ENCODE data around the gene PROX2.

Gene PROX2

DNA sequence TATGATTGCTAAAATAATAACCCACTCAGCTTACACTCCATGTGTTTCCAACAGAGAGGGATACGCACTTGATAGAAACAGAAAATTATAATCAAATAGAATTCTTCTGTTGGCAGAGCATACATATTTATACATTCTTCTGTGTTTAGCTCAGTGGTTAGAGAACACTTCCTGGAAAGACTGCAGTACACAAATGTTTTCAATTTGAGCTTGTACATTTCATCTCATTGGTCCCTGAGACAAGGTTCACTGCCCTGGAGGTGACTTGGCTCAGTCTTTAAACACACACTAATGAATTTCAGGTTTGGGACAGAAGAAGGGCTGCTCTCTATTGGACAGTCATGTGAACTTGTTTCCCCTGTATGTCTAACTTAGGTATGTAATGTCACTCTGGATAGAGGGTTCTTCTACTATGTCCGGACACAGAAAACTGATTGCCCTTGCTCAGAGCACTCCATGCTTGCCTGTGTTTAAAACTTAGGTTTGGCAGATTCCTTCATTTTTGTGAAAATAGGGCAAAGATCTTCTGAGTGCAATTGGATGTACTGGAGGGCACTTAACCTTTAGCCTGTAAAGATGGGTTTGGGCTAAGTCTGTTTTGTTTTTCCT, 22.9 kb downstream of the PROX2 start:
- H3K4me2 ChIP-seq (ENCODE audit: insufficient read depth, low read length) = no peak overlapping the region
- H3K27me3 ChIP-seq (ENCODE audit: insufficient read depth, low read length, poor library complexity) = no peaks in the 10 kb centered on the region
- DNase-seq = no peak
- no peak overlapping the region for H3K27ac ChIP-seq (ENCODE audit: low read length)
- no peaks in the 10 kb centered on the region for H3K4me1 ChIP-seq (ENCODE audit: insufficient read depth, low read length)
- H3K79me2 ChIP-seq (ENCODE audit: insufficient read depth, low read length) = no peaks in the 10 kb centered on the region
- ATAC-seq (ENCODE audit: insufficient read depth, low read depth) = no peak; the same call in 2 of the 3 replicates
- H3K4me3 ChIP-seq (ENCODE audit: low read depth in 1 of 2, low read length in 2 of 2) = no peak overlapping the region
- H2AFZ ChIP-seq (ENCODE audit: low read depth, low read length) = no peak overlapping the region
- no peaks in the 10 kb centered on the region for H3K9me3 ChIP-seq (ENCODE audit: insufficient read depth, low read length, severe bottlenecking)
- H4K20me1 ChIP-seq (ENCODE audit: insufficient read depth, low read length) = no peaks in the 10 kb centered on the region
- no peak overlapping the region for H3K9ac ChIP-seq (ENCODE audit: low read depth, low read length)
- H3K36me3 ChIP-seq (ENCODE audit: insufficient read depth, low read length) = peaks cover 8% of the 10 kb centered on the region; the same call in 1 of the 2 replicates
- TF ChIP-seq, protein P1, sequence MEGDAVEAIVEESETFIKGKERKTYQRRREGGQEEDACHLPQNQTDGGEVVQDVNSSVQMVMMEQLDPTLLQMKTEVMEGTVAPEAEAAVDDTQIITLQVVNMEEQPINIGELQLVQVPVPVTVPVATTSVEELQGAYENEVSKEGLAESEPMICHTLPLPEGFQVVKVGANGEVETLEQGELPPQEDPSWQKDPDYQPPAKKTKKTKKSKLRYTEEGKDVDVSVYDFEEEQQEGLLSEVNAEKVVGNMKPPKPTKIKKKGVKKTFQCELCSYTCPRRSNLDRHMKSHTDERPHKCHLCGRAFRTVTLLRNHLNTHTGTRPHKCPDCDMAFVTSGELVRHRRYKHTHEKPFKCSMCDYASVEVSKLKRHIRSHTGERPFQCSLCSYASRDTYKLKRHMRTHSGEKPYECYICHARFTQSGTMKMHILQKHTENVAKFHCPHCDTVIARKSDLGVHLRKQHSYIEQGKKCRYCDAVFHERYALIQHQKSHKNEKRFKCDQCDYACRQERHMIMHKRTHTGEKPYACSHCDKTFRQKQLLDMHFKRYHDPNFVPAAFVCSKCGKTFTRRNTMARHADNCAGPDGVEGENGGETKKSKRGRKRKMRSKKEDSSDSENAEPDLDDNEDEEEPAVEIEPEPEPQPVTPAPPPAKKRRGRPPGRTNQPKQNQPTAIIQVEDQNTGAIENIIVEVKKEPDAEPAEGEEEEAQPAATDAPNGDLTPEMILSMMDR (IDR thresholded peaks at IDR 0.05; ENCODE audit: borderline replicate concordance, extremely low read depth, low read length, poor library complexity, severe bottlenecking) = no peak
- TF ChIP-seq EZH2 (IDR thresholded peaks at IDR 0.05; ENCODE audit: borderline replicate concordance, low read depth, low read length, severe bottlenecking) = no peak

DNA sequence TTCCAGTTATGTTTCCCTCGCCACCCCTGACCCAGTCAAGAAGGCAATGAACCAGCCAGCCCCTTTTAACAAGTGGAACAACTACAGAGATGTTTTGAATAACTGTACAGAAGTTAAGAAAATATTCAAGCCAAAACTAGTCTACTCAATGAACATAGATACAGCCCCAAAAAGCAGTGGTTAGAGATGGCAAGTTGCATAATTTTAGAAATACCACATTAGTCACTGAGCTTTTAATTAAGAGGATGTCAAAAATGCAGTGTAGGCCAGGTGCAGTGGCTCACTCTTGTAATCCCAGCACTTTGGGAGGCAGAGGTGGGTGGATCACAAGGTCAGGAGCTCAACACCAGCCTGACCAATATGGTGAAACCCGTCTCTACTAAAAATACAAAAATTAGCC, 27.2 kb downstream of the PROX2 start:
- DNase-seq (no peak), ATAC-seq (ENCODE audit: insufficient read depth, low read depth) (no peak)
- Histone ChIP-seq H3K79me2 (ENCODE audit: insufficient read depth, low read length) (no peaks in the 10 kb centered on the region), H3K9me3 (ENCODE audit: insufficient read depth, low read length, severe bottlenecking) (no peaks in the 10 kb centered on the region), H3K36me3 (ENCODE audit: insufficient read depth, low read length) (no peaks in the 10 kb centered on the region; the same call in 1 of the 2 replicates), H3K4me3 (ENCODE audit: low read depth in 1 of 2, low read length in 2 of 2) (no peak overlapping the region), H4K20me1 (ENCODE audit: insufficient read depth, low read length) (no peaks in the 10 kb centered on the region), H3K4me2 (ENCODE audit: insufficient read depth, low read length) (no peak overlapping the region), H3K27me3 (ENCODE audit: insufficient read depth, low read length, poor library complexity) (no peaks in the 10 kb centered on the region), H3K4me1 (ENCODE audit: insufficient read depth, low read length) (no peaks in the 10 kb centered on the region), H3K27ac (ENCODE audit: low read length) (no peak overlapping the region), H2AFZ (ENCODE audit: low read depth, low read length) (no peak overlapping the region), H3K9ac (ENCODE audit: low read depth, low read length) (no peak overlapping the region)
- TF ChIP-seq, protein P1 (IDR thresholded peaks at IDR 0.05; ENCODE audit: borderline replicate concordance, extremely low read depth, low read length, poor library complexity, severe bottlenecking) = no peak
- no peak for TF ChIP-seq EZH2 (IDR thresholded peaks at IDR 0.05; ENCODE audit: borderline replicate concordance, low read depth, low read length, severe bottlenecking)

DNA sequence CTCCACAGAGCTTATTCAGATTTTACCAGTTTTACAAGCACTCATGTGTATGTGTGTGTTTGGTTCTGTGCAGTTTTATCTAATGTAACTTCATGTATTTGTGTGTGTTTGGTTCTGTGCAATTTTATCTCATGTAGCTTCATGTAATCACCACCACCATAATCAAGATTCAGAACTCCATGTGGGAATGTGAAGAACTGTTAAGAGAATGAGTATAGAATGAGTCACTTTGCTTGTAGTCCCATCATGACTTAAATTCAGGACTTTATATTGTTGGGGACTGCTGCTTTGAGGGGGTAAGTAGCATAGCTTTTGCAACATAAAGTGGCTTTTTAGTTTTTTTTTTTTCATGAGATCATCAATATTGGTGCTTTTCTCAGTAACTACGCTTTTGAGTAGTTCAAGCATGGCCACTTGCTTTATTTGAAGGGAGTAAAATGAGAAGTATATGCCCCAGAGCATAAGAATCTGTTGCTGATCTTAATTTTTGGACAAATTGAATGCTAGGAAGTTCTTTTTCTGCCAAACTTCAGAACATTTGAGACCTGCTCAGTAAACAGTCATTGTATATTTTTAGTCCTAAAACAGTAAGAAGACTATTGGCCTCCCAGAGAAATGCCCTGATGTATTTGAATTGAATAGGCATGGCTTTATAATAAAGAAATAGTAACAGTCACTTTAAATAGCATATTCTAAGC, 28.8 kb downstream of the PROX2 start:
- H3K9me3 ChIP-seq (ENCODE audit: insufficient read depth, low read length, severe bottlenecking) = no peaks in the 10 kb centered on the region

DNA sequence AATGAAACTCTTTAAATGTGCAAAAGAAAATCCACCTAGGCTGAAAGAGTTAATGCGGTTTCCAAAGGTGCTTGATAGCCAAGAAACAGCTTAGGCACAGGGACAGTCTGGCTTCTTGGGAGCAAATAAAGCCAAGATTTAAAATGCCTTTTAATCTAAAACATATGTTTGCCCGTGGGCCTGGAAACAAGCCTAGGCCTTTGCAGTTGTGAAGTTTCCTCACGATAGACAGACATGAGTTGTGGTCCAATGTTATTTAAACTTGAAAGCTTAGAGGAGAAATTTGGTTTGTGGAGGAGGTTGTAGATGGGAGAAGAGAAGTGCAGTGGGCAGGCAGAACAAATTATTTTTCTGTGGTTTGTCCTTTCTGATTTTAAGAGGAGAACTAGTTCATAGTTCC, 29.8 kb downstream of the PROX2 start:
- Histone ChIP-seq H3K4me1 (ENCODE audit: insufficient read depth, low read length) (no peaks in the 10 kb centered on the region), H3K27ac (ENCODE audit: low read length) (no peak overlapping the region), H3K4me2 (ENCODE audit: insufficient read depth, low read length) (no peak overlapping the region), H3K9me3 (ENCODE audit: insufficient read depth, low read length, severe bottlenecking) (no peaks in the 10 kb centered on the region), H3K36me3 (ENCODE audit: insufficient read depth, low read length) (peaks cover 1% of the 10 kb centered on the region; the same call in 1 of the 2 replicates), H3K9ac (ENCODE audit: low read depth, low read length) (no peak overlapping the region), H3K27me3 (ENCODE audit: insufficient read depth, low read length, poor library complexity) (no peaks in the 10 kb centered on the region), H2AFZ (ENCODE audit: low read depth, low read length) (no peak overlapping the region), H3K79me2 (ENCODE audit: insufficient read depth, low read length) (no peaks in the 10 kb centered on the region), H3K4me3 (ENCODE audit: low read depth in 1 of 2, low read length in 2 of 2) (no peak overlapping the region), H4K20me1 (ENCODE audit: insufficient read depth, low read length) (no peaks in the 10 kb centered on the region)
- TF ChIP-seq, protein P1 (IDR thresholded peaks at IDR 0.05; ENCODE audit: borderline replicate concordance, extremely low read depth, low read length, poor library complexity, severe bottlenecking) = no peak
- no peak for TF ChIP-seq EZH2 (IDR thresholded peaks at IDR 0.05; ENCODE audit: borderline replicate concordance, low read depth, low read length, severe bottlenecking)
- ATAC-seq (ENCODE audit: insufficient read depth, low read depth) (no peak), DNase-seq (no peak)

More for the DNA sequence above, 28.8 kb downstream of the PROX2 start:
- ATAC-seq (ENCODE audit: insufficient read depth, low read depth) = no peak
- no peak overlapping the region for H2AFZ ChIP-seq (ENCODE audit: low read depth, low read length)
- H3K4me3 ChIP-seq (ENCODE audit: low read depth in 1 of 2, low read length in 2 of 2) = no peak overlapping the region
- no peaks in the 10 kb centered on the region for H3K79me2 ChIP-seq (ENCODE audit: insufficient read depth, low read length)
- H3K27ac ChIP-seq (ENCODE audit: low read length) = no peak overlapping the region
- no peak for TF ChIP-seq EZH2 (IDR thresholded peaks at IDR 0.05; ENCODE audit: borderline replicate concordance, low read depth, low read length, severe bottlenecking)
- H3K4me2 ChIP-seq (ENCODE audit: insufficient read depth, low read length) = no peak overlapping the region
- H3K27me3 ChIP-seq (ENCODE audit: insufficient read depth, low read length, poor library complexity) = no peaks in the 10 kb centered on the region
- H4K20me1 ChIP-seq (ENCODE audit: insufficient read depth, low read length) = no peaks in the 10 kb centered on the region
- no peak overlapping the region for H3K9ac ChIP-seq (ENCODE audit: low read depth, low read length)
- DNase-seq = no peak
- H3K4me1 ChIP-seq (ENCODE audit: insufficient read depth, low read length) = no peaks in the 10 kb centered on the region
- H3K36me3 ChIP-seq (ENCODE audit: insufficient read depth, low read length) = no peaks in the 10 kb centered on the region; the same call in 1 of the 2 replicates
